Vagina (tissue), 2 donors: Measurements from ENCODE around the gene PARD3. TPM values are rescaled to one million over a fixed set of nuclear protein-coding genes. Genes with fewer than 3 reads are reported as not detected.

Source experiments
- DNase-seq, 2 donors: peaks; one replicate each; pipeline ENCODE4 v3.0.0-alpha.2; 2017; ENCODE audit errors: extremely low spot score in 2 of 2
- H3K27ac ChIP-seq: fragments of 200-600 bp; sonication (generic); one replicate; pipeline ENCODE4 v1.5.1; 2019
- H3K27me3 ChIP-seq: fragments of 200-600 bp; sonication (generic); one replicate; pipeline ENCODE4 v1.5.1; 2019
- H3K36me3 ChIP-seq, 2 donors: fragments of 200-600 bp; sonication (generic); one replicate each; pipeline ENCODE4 v1.5.1; 2017 to 2019
- H3K4me1 ChIP-seq: fragments of 200-600 bp; sonication (generic); one replicate; pipeline ENCODE4 v1.5.1; 2019
- H3K4me3 ChIP-seq, 2 donors: fragments of 200-600 bp; sonication (generic); 1 replicate in 1 of 2; 2 replicates in 1 of 2; pipeline ENCODE4 v1.5.1; 2016 to 2019
- H3K9me3 ChIP-seq: fragments of 200-600 bp; sonication (generic); one replicate; pipeline ENCODE4 v1.5.1; 2019
- POLR2A ChIP-seq, 2 donors: fragments of 450-650 bp; IDR thresholded peaks; one replicate each; pipeline ENCODE4 v1.6.1; 2017; ENCODE audit warnings: antibody characterized with exemption in 2 of 2, mild to moderate bottlenecking in 2 of 2, moderate library complexity in 2 of 2
- POLR2AphosphoS5 ChIP-seq, 2 donors: sonication (generic); formaldehyde crosslinking; IDR thresholded peaks; one replicate each; pipeline ENCODE4 v1.9.0; 2017; ENCODE audit warnings: antibody characterized with exemption in 2 of 2, mild to moderate bottlenecking in 2 of 2, low read depth in 1 of 2; ENCODE audit not compliant: insufficient read depth in 1 of 2
- intact Hi-C: fragments of 100-400 bp; cut with DNase I; formaldehyde crosslinking; loops from one replicate; pipeline ENCODE4 v1.15.1; 2023
- total RNA-seq: library from RNA; depleted of rRNA; stranded (reverse); fragments of >200 nt; gene quantifications from one replicate; pipeline ENCODE4 v1.2.3, GENCODE V29; 2016
- TF ChIP-seq, protein P1 (sequence below), 3 experiments: fragments of 450-650 bp in 2 of 3; fragments of 200-600 bp in 1 of 3; sonication (generic) in 1 of 3; IDR thresholded peaks; one replicate each; pipeline ENCODE4 v1.5.1; 2017 to 2019; ENCODE audit warnings: antibody characterized with exemption in 3 of 3, mild to moderate bottlenecking in 2 of 3, moderate library complexity in 2 of 3

PARD3 gene
- total RNA-seq, 1 donor from 2014 or later: 95.5 TPM

DNA sequence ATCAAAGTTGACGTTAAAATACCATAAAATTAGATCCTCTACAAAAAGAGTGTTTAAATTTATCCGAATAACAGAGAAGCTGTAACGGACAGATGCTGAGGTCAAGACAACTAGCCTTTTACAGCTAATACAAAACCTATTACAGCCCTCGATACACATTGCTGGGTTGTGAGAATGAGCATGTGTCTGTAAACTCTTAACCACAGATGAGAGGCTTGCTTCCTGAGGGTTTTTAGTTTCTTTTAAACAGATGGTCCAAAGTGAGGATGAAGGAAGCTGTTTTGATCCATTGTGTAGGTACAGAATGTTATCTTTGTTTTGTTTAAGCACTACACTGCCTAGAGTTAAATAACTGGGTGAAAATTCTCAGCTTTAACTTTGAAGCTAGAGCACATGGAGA lies 578.2 kb downstream of the PARD3 start:
- intact Hi-C loops: no loop called here
- H3K36me3 ChIP-seq: no peaks in the 10 kb centered on the region
- TF ChIP-seq, protein P1, sequence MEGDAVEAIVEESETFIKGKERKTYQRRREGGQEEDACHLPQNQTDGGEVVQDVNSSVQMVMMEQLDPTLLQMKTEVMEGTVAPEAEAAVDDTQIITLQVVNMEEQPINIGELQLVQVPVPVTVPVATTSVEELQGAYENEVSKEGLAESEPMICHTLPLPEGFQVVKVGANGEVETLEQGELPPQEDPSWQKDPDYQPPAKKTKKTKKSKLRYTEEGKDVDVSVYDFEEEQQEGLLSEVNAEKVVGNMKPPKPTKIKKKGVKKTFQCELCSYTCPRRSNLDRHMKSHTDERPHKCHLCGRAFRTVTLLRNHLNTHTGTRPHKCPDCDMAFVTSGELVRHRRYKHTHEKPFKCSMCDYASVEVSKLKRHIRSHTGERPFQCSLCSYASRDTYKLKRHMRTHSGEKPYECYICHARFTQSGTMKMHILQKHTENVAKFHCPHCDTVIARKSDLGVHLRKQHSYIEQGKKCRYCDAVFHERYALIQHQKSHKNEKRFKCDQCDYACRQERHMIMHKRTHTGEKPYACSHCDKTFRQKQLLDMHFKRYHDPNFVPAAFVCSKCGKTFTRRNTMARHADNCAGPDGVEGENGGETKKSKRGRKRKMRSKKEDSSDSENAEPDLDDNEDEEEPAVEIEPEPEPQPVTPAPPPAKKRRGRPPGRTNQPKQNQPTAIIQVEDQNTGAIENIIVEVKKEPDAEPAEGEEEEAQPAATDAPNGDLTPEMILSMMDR (IDR thresholded peaks at IDR 0.05): no peak
- TF ChIP-seq POLR2AphosphoS5 (IDR thresholded peaks at IDR 0.05; ENCODE audit: insufficient read depth in 1 of 2, low read depth in 1 of 2): no peak
- TF ChIP-seq POLR2A (IDR thresholded peaks at IDR 0.05): no peak

GRCh38 chr10:34235164-34235832 lies 579.8 kb downstream of the PARD3 start:
- H3K27me3 ChIP-seq: no peaks in the 10 kb centered on the region
- no peak for DNase-seq
- H3K4me3 ChIP-seq: no peak overlapping the region
- no peak overlapping the region for H3K27ac ChIP-seq
- H3K36me3 ChIP-seq: no peaks in the 10 kb centered on the region
- H3K4me1 ChIP-seq: no peaks in the 10 kb centered on the region
- TF ChIP-seq POLR2AphosphoS5 (IDR thresholded peaks at IDR 0.05; ENCODE audit: insufficient read depth in 1 of 2, low read depth in 1 of 2) (no peak), POLR2A (IDR thresholded peaks at IDR 0.05) (no peak)
- H3K9me3 ChIP-seq: no peaks in the 10 kb centered on the region
- intact Hi-C loops: no loop called here

More for the DNA sequence above, 578.2 kb downstream of the PARD3 start:
- Histone ChIP-seq H3K4me1 (no peaks in the 10 kb centered on the region), H3K27me3 (no peaks in the 10 kb centered on the region), H3K9me3 (no peaks in the 10 kb centered on the region), H3K27ac (no peak overlapping the region), H3K4me3 (no peak overlapping the region)
- no peak for DNase-seq

- Histone ChIP-seq H3K27ac (no peak overlapping the region), H3K27me3 (no peaks in the 10 kb centered on the region), H3K4me3 (no peak overlapping the region), H3K36me3 (no peaks in the 10 kb centered on the region), H3K4me1 (no peaks in the 10 kb centered on the region), H3K9me3 (no peaks in the 10 kb centered on the region)
- TF ChIP-seq, protein P1 (IDR thresholded peaks at IDR 0.05): no peak
- TF ChIP-seq POLR2AphosphoS5 (IDR thresholded peaks at IDR 0.05; ENCODE audit: insufficient read depth in 1 of 2, low read depth in 1 of 2): no peak
- DNase-seq: no peak
- intact Hi-C loops: no loop called here
These were observed 582.6 kb downstream of the PARD3 start for GRCh38 chr10:34232481-34232880.

DNA sequence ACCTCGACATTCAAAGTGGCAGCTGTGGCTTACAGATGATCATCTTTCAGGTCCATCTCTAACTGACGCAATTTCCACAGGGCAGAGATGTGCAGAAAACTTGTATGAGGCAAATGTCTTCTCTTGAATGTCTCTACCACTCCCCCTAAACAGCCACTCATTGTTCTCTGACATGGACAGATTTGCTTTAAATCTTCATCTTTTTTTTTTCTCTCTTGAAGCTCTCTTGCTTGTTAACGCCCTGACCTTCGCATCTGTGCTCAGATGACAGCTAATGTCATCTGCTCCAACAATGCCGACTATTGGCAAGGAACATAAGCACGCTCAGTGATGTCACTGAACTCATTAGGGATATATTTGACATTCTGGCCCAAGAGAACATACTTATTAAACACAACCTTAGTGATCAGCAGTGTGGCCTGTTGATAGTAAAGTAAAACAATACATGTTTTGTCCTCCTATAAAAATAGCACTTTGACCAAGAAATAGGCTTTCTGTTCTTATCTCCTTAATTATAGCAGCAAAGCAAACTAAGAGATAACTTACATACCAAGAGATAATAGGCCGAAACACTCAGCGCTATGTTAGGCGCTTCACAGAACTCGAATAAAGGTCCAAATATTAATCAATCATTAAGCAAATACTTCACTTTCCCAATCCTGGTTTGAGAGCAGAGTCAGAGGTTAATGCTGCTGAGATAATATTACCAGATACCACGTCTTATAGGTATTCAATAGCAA lies 583.5 kb downstream of the PARD3 start:
- H3K4me1 ChIP-seq: no peaks in the 10 kb centered on the region
- H3K27me3 ChIP-seq: no peaks in the 10 kb centered on the region
- no peaks in the 10 kb centered on the region for H3K9me3 ChIP-seq
- TF ChIP-seq POLR2AphosphoS5 (IDR thresholded peaks at IDR 0.05; ENCODE audit: insufficient read depth in 1 of 2, low read depth in 1 of 2): no peak
- no peak for TF ChIP-seq POLR2A (IDR thresholded peaks at IDR 0.05)
- TF ChIP-seq, protein P1 (IDR thresholded peaks at IDR 0.05): no peak
- H3K4me3 ChIP-seq: no peak overlapping the region
- H3K27ac ChIP-seq: no peak overlapping the region
- intact Hi-C loops: no loop called here
- no peak for DNase-seq
- H3K36me3 ChIP-seq: no peaks in the 10 kb centered on the region

DNA sequence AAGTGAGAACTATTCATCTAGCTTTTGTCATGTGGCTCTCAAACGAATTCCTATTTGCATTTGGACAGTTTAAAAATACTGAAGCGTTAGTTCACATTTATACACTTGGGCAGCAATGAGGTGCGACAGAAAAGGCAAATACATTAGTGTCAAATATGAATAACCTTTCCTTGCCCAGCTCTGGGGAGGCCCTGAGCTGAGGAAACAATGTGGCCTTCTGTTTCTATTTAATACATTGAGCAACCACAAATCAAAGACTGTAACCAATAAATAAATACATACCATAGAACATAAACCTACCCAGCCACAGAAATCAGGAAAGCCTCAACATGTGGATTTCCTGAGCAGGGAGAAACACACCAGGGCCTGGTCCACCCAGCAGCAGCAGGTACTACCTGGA lies 585.2 kb downstream of the PARD3 start:
- intact Hi-C loops: no loop called here
- Histone ChIP-seq H3K9me3 (no peaks in the 10 kb centered on the region), H3K27me3 (no peaks in the 10 kb centered on the region), H3K4me1 (no peaks in the 10 kb centered on the region), H3K27ac (no peak overlapping the region), H3K36me3 (no peaks in the 10 kb centered on the region), H3K4me3 (no peak overlapping the region)
- no peak for DNase-seq
- TF ChIP-seq, protein P1 (IDR thresholded peaks at IDR 0.05): no peak
- TF ChIP-seq POLR2A (IDR thresholded peaks at IDR 0.05): no peak
